K562 (cell line): ENCODE measurements around the gene YIF1A. TPM values are rescaled to one million over a fixed set of nuclear protein-coding genes. Genes with fewer than 3 reads are reported as not detected.
"Not testable (repeated sequence)": the region's sequence is repeated elsewhere in the genome, so short reads cannot be mapped to it uniquely, and the experiment has no call there.

Experiments
- ATAC-seq: fragments of 200-7000 bp; cut with Tn5 transposase; 3 replicates; pipeline ENCODE4 v1.9.1; 2020; ENCODE audit warnings: moderate library complexity
- BruUV-seq: library from RNA; stranded (reverse); fragments of 400-500 nt; replicated peaks from 2 replicates; lab custom pipeline; 2021; lab: Mats Ljungman, UMichigan
- CTCF ChIA-PET: fragments of 300-600 bp; formaldehyde crosslinking; extraction: SDS; loops from one replicate; lab custom pipeline; 2021; ENCODE audit warnings: low intra/inter-chr PET ratio; lab: Yijun Ruan, JAX
- POLR2A ChIA-PET: fragments of 300-600, 350-650 bp; sonication (Branson Sonifier 250); formaldehyde crosslinking; extraction: SDS; loops from one replicate; lab custom pipeline; 2021; ENCODE audit warnings: antibody characterized with exemption, inconsistent platforms; lab: Yijun Ruan, JAX
- DNase-seq, 4 experiments: peaks; one replicate each; pipeline versions ENCODE4 v3.0.0 to v3.0.0-alpha.2; 2011 to 2018; ENCODE audit warnings: low spot score in 3 of 4, mixed read lengths in 3 of 4; ENCODE audit errors: extremely low read depth in 1 of 4
- FAIRE-seq: peaks from 2 replicates; lab custom pipeline; 2011; peaks lifted over from hg19 to GRCh38; lab: Jason Lieb, UNC
- H2AFZ ChIP-seq: 2 replicates; pipeline ENCODE4 v1.6.0; 2011; ENCODE audit warnings: low read depth, low read length, control low read depth, inconsistent platforms
- H3K27ac ChIP-seq: fragments of 200-600 bp; 3 replicates; pipeline ENCODE4 v1.8.0; 2011; ENCODE audit warnings: low read depth, mild to moderate bottlenecking, control low read depth, inconsistent platforms, low read length, moderate library complexity, mixed read lengths; ENCODE audit errors: extremely low read depth
- H3K27me3 ChIP-seq, 2 experiments: fragments of 300-600 bp in 1 of 2; 2 replicates in 1 of 2; 3 replicates in 1 of 2; pipeline versions ENCODE4 v1.6.0 to v1.8.0; 2011; ENCODE audit warnings: inconsistent platforms in 2 of 2, low read length in 2 of 2, mild to moderate bottlenecking in 1 of 2, mixed read lengths in 1 of 2, moderate library complexity in 1 of 2; ENCODE audit not compliant: control insufficient read depth in 2 of 2, insufficient read depth in 2 of 2
- H3K36me3 ChIP-seq: fragments of 300-600 bp; 3 replicates; pipeline ENCODE4 v1.8.0; 2011; ENCODE audit warnings: mild to moderate bottlenecking, low read length, inconsistent platforms; ENCODE audit not compliant: control insufficient read depth, insufficient read depth
- H3K4me1 ChIP-seq, 2 experiments: fragments of 200-600 bp in 1 of 2; replicated peaks in 1 of 2; 2 replicates in 1 of 2; 3 replicates in 1 of 2; pipeline versions ENCODE4 v1.5.1 to v1.8.0; 2011; ENCODE audit warnings: inconsistent platforms in 2 of 2, low read length in 2 of 2, mild to moderate bottlenecking in 1 of 2, mixed read lengths in 1 of 2, moderate library complexity in 1 of 2; ENCODE audit not compliant: control insufficient read depth in 2 of 2, insufficient read depth in 2 of 2
- H3K4me2 ChIP-seq: 2 replicates; pipeline ENCODE4 v1.6.1; 2011; ENCODE audit warnings: low read length, control low read depth, inconsistent platforms, mixed read lengths; ENCODE audit not compliant: insufficient read depth
- H3K4me3 ChIP-seq: fragments of 200-600 bp; sonication (generic), shearing (Covaris generic); 2 replicates; pipeline ENCODE4 v1.5.1; 2016; ENCODE audit warnings: control low read depth, inconsistent platforms
- H3K79me2 ChIP-seq: fragments of 200-600 bp; 3 replicates; pipeline ENCODE4 v1.8.0; 2011; ENCODE audit warnings: low read length, inconsistent platforms; ENCODE audit not compliant: control insufficient read depth, insufficient read depth
- H3K9ac ChIP-seq, 2 experiments: 2 replicates each; pipeline versions ENCODE4 v1.6.0 to v1.6.1; 2011; ENCODE audit warnings: low read depth in 2 of 2, low read length in 2 of 2, control low read depth in 1 of 2, inconsistent platforms in 1 of 2, mild to moderate bottlenecking in 1 of 2, mixed read lengths in 1 of 2; ENCODE audit not compliant: insufficient read depth in 1 of 2
- H3K9me1 ChIP-seq: one replicate; pipeline ENCODE4 v1.6.0; 2011; ENCODE audit warnings: inconsistent platforms, mild to moderate bottlenecking, low read length, moderate library complexity; ENCODE audit not compliant: control insufficient read depth, insufficient read depth
- H3K9me3 ChIP-seq: replicated peaks from 2 replicates; pipeline ENCODE4 v1.5.1; 2011; ENCODE audit warnings: low read depth, low read length, inconsistent platforms; ENCODE audit not compliant: control insufficient read depth, insufficient read depth
- H4K20me1 ChIP-seq: replicated peaks from 2 replicates; pipeline ENCODE4 v1.6.1; 2011; ENCODE audit warnings: low read length, inconsistent platforms, mixed read lengths; ENCODE audit not compliant: control insufficient read depth, insufficient read depth
- MECOM ChIP-seq: fragments of 250-450 bp; sonication (Bioruptor Pico); IDR thresholded peaks from 2 replicates; pipeline ENCODE4 v1.8.0; 2022; ENCODE audit warnings: inconsistent platforms
- RBFOX2 ChIP-seq: fragments of 200-400 bp; formaldehyde crosslinking; IDR thresholded peaks from 2 replicates; pipeline ENCODE4 v1.6.1; 2017; ENCODE audit warnings: low read depth, mild to moderate bottlenecking, low read length, moderate library complexity
- WGBS: fragments of 100-300 bp; shearing (Covaris generic); methylation state at CpG from one replicate; pipeline ENCODE4 v1.1.6; 2016; ENCODE audit warnings: low coverage, mixed read lengths; ENCODE audit not compliant: insufficient coverage; ENCODE audit errors: missing lambda C conversion rate; 5-methylcytosine and 5-hydroxymethylcytosine counted together
- in situ Hi-C: fragments of 300-500 bp; cut with MboI; formaldehyde crosslinking; loops from 4 replicates; pipeline ENCODE4 v1.15.0; 2018; ENCODE audit warnings: inconsistent platforms, mixed read lengths
- intact Hi-C: fragments of 100-400 bp; cut with micrococcal nuclease; formaldehyde crosslinking; loops from 2 replicates; pipeline ENCODE4 v1.14.2; 2022
- polyA plus RNA-seq, 8 experiments: library from polyadenylated mRNA; depleted of rRNA in 4 of 8; stranded (reverse) in 5 of 8; unstranded in 3 of 8; fragments of >200 nt; fragmentation: Nextera tagmentation in 2 of 8; fragmentation: Illumina TruSeq in 1 of 8; extraction: Ambion mirVana in 2 of 8; extraction: Trizol in 1 of 8; gene quantifications; 2 replicates each; pipeline versions ENCODE4 v1.2.1 to v1.2.3, GENCODE V29; 2011 to 2014; ENCODE audit warnings: inconsistent platforms in 1 of 8, missing spikeins in 1 of 8
- total RNA-seq, 7 experiments: library from RNA; depleted of rRNA in 6 of 7; stranded (reverse); fragments of >200 nt in 6 of 7; fragmentation: Illumina TruSeq in 2 of 7; extraction: Trizol in 2 of 7; gene quantifications; 2 replicates each; pipeline versions ENCODE4 v1.2.1 to v1.2.3, GENCODE V29; 2011 to 2021; ENCODE audit warnings: low replicate concordance in 1 of 7

YIF1A gene
- total and polyA plus RNA-seq, 9 of the 15 experiments (the other 6 are each of a cell fraction or from before 2014, with no cell fraction given) = 8.6 to 121 (median 77.2) TPM

DNA sequence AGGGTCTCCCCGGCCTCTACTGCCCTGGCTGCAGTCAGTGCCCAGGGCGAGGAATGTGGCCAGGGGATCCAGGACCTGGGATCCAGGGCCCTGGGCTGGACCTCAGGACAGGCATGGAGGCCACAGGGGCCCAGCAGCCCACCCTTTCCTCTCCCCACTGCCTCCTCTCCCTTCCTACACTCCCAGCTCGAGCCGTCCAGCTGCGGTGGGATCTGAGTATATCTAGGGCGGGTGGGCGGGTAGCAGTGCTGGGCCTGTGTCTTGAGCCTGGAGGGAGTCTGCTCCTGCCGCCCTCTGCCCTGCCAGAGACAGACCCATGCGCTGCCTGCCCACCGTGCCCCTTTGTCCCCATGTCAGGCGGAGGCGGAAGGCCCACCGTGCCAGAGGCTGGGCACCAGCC lies 12.3 kb downstream of the YIF1A start:
- H3K9me3 ChIP-seq, in situ Hi-C loops, H3K9me1 ChIP-seq, H3K79me2 ChIP-seq, DNase-seq, H2AFZ ChIP-seq, BruUV-seq, H3K27me3 ChIP-seq, FAIRE-seq, H3K9ac ChIP-seq, H3K4me3 ChIP-seq, CTCF ChIA-PET, H4K20me1 ChIP-seq, intact Hi-C loops, H3K27ac ChIP-seq, H3K4me2 ChIP-seq: not testable (repeated sequence)
- POLR2A ChIA-PET = interaction anchor here (0.7 to 1.5 kb wide), 3 partner anchors 9 to 197 kb away, joined by 3 to 5 read pairs (median 3); partner anchors contain the start of gene YIF1A
- ATAC-seq = peak; percentile 3; the same call in 1 of the 3 replicates
- Histone ChIP-seq H3K36me3 (peaks cover 48% of the 10 kb centered on the region), H3K4me1 (peaks cover 0 to 18% of the 10 kb centered on the region in 2 experiments; a peak in 2 of 5 replicates)
- 100% methylated on average over 3 of the region's 13 CpGs for WGBS

GRCh38 chr11:66275984-66276612 lies 12.8 kb downstream of the YIF1A start:
- intact Hi-C loops = no loop called here
- 0 out of 2 replicates have a peak, but pooled peaks have one; percentile 14 for TF ChIP-seq RBFOX2
- TF ChIP-seq MECOM (CRISPR knock-in tag) = no peak
- TF ChIP-seq, all 486 proteins: peak for 1
- Histone ChIP-seq H3K79me2 (peaks cover 3% of the 10 kb centered on the region; the same call in 1 of the 3 replicates), H3K36me3 (peaks cover 51% of the 10 kb centered on the region), H3K4me3 (no peak overlapping the region), H3K9me3 (no peaks in the 10 kb centered on the region), H3K9me1 (no peaks in the 10 kb centered on the region), H3K27me3 (no peaks in the 10 kb centered on the region), H4K20me1 (0 out of 2 replicates have a peak, but pooled peaks cover 10% of the 10 kb centered on the region), H2AFZ (no peak overlapping the region), H3K9ac (no peak overlapping the region; a peak in 1 of 4 replicates), H3K4me2 (no peak overlapping the region), H3K27ac (no peak overlapping the region), H3K4me1 (peaks cover 0 to 18% of the 10 kb centered on the region in 2 experiments; a peak in 2 of 5 replicates)
- in situ Hi-C loops = no loop called here
- ChIA-PET CTCF (no interaction called here), POLR2A (no interaction called here)
- ATAC-seq = no peak
- no TSS peak for BruUV-seq
- no peak for FAIRE-seq
- WGBS = 82% methylated on average over 9 of the region's 14 CpGs
- no peak for DNase-seq
